Nucleus accumbens (tissue), 56 donors: ENCODE results near the gene NPY1R.

Experiments
- DNase-seq, 56 donors: peaks; one replicate each; lab custom pipeline; 2025; lab: John Stamatoyannopoulos, UW

Gene NPY1R

DNA sequence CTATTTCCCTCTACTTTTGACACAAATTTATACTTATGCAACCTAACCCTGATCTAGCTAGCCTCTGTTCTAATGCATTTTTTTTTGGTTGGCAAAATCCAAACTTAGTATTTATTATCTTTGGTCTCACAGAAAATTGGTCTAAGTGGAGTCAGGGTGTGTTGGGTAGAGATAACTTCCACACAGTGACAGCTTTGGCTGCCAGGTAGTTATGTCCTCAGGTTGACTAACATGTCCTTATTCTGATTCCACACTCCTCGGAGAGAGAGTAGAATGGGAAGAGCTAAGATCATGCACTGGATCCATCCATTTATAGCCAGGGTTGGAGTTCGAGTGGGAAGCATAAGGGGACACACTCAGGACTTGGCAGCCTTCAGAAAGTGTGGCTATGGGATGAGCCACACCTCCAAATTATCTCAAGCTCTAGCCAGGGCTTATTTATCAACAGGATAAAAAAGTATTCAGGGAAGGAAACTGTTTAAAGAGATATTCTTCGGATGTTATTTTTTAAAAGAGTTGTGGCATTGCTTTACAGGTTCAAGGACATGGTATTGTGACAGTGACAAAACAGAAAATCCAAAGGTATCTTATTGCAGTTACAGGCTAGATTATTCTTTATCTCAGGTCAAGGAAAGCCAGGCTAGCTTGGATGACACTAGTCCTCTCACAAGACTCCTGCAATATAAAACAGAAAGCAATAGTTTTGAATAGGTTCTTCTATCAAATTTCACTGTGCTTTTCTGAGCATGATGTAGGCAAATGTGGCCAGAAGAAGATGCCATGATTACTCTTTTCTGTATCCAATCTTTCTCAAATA, 51.5 kb downstream of the NPY1R start:
- DNase-seq = no peak

DNA sequence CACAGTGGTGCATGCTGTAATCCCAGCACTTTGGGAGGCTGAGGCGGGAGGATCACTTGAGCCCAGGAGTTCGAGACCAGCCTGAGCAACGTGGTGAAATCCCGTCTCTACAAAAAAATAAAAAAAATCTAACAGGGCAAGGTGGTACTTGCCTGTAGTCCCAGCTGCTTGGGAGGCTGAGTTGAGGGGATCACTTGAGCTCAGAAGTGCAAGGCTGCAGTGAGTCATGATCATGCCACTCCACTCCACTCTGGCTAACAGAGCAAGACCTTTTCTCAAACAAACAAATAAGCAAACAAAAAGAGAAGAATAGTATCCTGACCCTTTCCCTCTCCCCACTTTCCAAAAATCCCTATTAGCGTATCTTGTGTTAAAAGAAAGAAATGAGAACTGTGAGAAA, 52.7 kb downstream of the NPY1R start:
- no peak for DNase-seq

DNA sequence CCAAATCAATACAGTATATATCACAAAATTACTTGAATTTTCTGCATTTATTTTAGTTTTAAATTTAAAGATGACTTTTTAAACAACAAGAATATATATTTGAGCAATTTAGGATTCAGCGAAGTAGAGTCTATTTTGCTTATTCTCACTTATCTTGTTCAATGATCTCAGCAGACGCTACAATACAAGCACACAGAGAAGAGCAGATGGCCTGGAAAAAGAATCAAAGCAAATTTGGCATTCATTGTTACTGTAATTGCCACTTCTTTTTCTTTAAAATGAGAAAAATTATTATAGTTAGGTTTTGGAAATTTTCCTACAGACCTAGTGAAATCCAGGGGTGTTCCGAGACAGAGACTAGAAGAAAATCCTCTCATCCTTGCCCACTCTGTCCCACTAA, 57.5 kb downstream of the NPY1R start:
- no peak for DNase-seq
